NCI-H748 treated with DMSO at 0.1 percent for 48 hours (cell line): Measurements from ENCODE around the gene MED13L.

Experiments
- DNase-seq: peaks from one replicate; lab custom pipeline; 2025; lab: John Stamatoyannopoulos, UW

MED13L gene

DNA sequence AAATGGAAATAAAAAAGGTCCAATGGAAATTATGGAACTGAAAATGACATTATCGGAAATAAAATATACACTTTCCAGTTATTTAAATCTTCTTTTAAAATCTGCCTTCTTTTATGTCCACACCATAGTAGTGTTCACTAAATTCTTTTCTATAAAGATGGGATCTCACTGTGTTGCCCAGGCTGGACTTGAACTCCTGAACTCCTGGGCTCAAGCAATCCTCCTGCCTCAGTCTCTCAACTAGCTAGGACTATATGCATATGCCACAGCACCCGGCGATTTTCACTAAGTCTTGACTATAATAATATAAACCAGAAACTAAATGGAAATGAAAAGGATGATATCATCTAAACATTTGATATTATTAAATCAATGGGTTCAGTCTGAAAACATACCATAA lies 188.4 kb downstream of the MED13L start:
- no peak for DNase-seq

DNA sequence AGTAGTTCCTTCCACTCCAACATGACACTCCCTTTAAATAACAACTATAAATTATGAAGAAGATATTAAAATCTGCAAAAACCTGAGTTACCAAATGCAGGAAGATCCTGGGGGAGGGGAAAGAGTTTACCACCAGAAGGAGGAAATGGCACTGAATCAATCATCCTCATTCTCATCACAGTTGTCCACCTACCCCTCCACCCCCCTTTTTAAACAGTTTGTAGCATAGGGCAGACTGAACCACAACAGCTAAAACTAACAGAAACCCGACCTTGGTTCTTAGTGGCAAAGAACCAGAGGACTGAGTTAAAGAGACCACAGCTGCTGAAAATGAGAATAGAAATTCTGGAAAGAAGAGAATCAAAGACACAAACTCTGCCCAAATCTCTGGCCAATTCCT lies 189.5 kb downstream of the MED13L start:
- DNase-seq = no peak

DNA sequence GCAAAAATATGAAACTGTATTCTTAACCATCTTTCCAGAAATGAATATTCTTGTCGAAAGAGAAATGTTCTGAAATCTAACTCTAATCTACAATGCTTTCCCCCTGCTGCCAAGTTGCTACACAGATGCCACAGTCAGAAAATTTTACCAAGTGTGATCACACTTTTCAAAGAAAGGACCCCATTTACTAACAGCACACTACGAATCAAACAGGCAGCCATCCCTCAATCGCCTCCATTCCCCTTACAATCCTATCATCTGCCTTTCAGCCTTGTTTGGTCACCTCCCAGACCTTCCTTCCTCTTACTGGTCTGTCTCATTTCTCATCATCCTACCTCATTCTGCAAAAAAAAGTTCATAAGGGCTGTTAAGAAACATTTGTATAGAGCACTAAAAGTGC lies 190.1 kb downstream of the MED13L start:
- no peak for DNase-seq

DNA sequence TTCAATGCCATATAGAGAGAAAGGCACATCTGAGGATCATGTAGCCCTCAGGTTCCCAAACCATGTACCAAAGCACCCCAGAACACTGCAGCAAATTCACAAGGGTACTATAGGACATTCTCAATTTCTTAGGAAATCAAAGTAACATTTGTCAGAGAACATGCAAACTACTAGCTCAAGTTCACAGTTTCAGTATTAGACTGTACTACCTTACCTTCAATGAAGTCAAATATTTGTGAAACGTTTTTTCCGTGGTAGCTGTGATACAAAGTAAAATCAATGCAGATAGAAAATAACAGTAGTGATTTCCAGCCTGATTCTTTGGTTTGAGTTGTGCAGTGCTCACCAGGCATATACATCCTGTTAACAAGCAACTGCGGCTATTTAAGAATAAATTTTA lies 197.1 kb downstream of the MED13L start:
- no peak for DNase-seq

DNA sequence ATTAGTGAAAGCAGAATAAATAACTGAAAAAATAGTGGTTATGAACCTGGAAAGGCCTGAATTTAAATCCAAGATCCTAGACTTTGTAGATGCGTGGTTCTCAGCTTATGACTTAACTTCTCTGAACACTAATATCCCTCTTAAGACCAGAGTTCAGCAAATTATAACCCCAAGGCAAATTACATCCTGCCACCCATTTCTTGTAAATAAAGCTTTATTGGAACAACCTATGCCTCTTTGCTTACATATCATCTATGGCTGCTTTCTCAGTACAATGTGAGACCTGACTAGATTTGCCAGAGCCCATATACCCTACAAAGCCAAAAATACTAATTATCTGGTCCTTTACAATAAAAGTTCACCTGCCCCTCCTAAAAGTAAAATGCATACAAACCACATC lies 199.1 kb downstream of the MED13L start:
- no peak for DNase-seq

DNA sequence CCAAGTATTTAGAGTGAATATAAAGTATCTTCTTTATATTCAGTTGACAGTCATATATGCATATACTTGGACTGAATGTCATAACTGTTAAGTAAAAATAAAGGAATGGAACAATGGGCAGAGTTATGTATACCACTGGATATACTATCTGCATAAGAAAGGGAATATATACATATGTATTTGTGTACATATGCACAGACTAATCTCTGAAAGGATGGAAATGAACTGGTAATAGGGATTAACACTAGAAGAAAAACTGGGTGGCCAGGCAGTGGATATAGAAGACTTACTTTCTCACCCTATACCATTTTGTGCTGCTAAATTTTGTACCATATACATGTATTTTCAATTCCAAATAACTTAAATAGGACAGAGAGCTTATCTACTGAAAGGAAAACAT lies 200.1 kb downstream of the MED13L start:
- DNase-seq = no peak

DNA sequence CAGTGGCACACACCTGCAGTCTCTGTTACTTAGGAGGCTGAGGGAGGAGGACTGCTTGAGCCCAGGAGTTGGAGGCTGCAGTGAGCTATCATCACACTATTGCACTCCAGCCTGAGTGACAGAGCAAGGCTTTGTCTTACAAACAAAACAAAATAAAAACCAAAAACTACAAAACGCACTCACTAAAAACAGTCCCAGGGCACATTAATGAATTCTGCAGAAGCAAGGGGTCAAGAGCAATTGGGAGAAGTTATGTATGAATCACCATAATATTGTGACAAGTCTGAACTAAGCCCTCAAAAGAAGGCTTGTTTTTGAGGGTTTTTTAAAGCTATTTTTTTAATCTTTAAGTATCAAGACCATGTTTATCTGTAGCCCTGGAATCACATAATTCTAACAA lies 201.1 kb downstream of the MED13L start:
- DNase-seq = no peak

DNA sequence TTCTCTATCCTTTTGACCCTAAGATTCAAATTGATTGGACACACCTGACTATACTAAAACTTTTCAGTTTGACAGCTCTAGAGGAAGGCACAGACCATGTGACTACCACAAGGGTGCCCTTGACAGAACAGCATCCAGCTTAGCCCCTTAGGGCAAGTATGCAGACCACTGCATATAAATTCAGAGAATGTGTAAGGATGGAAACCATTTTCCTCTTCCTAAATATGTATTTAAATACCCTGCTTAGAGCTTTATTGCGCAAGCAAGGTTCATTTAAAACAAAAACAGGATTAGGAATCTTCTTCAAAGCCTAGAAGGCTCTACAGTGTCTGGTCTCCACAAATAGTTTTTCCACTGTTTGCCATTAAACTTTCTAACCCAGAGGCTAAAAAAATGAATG lies 202.8 kb downstream of the MED13L start:
- DNase-seq = no peak

DNA sequence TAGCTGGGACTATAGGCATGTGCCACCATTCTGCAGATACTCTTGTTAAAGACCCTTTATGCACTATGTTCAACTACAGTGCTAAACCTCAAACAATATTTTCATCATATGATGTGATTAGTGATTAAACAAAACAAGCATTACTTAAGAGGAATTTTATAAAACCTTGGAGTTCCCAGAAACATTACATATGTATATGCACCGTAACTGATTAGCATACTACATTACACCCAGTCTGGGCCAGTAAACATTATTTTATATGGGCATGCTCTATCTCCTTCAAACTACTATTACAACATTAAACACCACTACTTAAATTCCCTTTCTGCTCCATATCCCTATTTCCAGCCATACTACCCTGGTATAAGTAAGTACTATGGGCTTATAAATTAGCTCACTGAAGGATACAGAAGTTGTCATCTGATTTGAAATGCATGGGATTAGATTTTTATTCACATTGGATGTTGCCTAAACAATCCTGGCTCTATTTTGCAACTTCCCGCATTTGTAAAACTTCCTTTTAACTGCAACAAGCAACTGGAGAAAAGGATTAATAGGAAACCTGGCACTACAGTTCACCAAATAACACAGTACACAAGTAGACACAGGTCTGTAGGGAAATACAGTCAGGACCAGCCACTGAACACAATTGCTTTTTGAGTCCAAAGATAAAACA lies 205.8 kb downstream of the MED13L start:
- DNase-seq = no peak

DNA sequence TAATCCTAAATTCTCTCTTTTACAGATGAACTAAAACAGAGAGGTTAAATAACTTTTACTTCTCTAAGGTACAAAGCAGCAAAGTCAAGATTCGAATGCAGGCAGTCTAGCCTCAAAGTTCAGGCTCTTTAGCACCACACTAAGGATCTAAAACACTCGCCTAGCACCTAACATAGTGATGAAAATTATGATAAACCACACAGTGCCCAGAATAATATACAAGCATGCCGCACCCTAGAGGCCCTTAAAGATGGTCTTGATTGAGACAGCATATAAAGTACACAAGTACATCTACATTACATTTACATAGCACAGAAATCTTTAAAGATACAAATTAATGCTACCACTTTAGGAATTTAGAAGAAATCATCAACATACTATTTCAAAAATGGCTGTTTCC lies 207.0 kb downstream of the MED13L start:
- no peak for DNase-seq

DNA sequence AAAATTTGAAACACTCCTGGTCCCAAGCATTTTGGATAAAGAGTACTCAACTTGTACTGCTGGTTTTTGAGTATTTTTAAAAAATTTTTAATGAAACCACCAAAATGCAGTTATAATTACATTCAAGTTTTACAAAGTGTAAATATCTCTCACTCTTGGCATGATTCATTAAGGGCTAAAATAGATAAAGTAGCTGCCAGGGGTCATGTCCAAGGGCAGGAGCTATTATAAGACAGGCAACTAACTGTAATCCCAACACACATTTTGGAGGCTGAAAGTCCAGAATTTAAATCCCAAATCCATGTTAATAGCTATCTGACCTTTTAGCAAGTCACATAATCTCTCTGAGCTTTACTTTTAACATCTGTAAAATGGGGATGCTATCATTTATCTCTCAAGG lies 207.6 kb downstream of the MED13L start:
- no peak for DNase-seq

DNA sequence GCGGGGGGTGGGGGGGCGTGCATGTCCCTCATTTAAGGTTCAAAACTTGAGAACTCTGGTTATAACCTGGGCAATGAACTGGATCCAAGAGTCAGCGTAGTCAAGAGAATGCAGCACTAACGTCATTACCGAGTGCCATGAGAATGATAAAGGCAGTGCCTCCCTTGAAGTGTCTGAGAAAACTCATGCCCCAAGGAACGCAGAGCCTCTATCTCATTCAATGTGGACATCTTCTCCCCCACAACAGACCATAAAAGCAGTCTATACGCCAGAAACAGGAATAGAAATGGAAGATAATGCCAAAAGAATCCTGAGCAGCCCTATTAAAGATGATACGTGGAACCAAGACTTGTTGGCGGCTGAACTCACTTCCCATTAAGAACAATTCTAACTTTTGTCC lies 208.6 kb downstream of the MED13L start:
- DNase-seq = no peak

DNA sequence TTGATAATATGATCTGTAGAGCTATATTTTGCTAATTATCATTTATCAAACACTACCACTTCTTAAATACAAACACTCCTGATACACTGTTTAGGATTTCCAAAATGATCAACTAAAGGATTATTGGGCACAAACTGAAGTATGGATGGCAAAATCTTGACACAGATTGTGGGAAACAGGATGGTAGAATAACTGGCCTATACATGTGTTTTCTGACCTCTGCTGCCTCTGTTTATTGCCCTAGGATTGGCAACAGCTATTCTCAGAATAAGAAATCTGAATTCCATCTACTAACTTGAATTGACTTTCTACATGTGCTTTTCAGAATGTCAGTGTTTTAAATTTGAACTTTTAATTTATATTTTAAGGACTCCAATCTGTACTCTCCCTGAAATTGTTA lies 209.1 kb downstream of the MED13L start:
- no peak for DNase-seq

DNA sequence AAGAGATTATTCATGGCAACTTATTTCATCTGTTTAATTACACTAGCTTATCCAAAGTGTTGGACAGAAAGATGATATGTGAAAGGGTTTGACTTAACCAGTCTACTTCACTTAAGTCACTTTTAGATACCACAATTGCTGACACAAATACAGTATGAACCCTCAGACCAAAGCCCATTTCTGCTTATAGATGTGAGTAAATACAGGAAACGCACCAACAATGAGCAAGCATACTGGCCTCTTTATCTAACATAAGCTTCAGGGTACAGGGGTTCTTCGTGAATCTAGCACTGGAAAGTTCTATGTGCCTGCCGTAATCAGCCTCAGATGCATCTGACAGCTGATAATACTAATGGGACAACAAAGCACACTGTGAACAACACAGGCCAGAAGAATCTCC lies 209.6 kb downstream of the MED13L start:
- DNase-seq = no peak

DNA sequence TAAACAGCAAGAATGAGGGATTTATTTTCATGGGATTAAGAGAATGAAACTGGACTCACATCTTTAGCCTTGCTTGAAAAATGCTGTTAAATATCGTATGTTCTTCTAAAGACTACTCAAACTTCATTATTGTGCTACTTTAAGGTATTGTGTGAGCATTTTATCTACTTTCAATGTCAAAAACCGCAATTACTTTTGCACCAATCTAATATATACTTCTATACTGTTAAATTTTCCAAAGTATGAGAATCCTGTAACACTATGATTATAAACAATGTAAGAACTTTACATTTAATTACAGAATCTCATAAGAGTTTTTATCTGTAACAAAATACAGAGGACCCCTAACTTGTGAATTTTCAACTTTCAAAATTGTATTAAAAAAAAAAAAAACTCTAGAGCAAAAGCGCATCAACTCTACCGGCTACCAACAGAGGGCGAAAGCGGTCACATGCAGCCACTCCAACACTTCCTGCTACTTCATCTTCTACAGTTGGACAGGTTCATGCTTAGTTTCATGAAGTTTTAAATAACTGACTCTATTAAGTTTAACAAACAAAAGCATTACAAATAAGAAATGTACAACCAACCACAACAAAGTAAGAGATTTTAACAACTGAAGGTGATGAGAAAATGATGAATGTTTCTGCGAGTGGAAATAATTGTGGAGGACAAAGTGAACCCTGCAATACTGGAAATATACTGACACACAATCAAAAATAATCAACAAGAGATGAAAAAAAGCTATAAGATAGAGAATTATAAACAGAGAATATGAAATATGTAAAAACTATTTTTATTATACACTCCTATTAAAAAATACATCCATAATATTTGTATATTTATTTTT lies 210.9 kb downstream of the MED13L start:
- no peak for DNase-seq

DNA sequence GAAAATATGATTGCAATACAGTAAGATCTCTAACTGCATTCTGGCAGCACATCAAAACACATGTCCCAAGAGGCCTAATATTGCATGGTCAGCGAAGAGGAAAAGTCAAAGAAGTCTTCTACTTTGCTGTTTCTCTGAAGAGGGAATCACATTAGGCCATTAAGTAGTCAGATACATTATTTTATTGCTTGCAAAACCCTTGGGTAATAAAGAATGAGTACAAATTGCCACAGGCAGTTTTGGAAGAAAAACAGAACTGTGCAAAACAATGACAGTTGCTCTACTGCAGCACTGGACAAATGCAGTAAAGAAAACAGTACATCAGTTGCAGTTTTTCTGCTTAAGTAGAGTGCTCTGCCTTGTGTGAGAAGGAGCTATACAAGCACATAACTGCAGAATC lies 211.9 kb downstream of the MED13L start:
- DNase-seq = no peak

DNA sequence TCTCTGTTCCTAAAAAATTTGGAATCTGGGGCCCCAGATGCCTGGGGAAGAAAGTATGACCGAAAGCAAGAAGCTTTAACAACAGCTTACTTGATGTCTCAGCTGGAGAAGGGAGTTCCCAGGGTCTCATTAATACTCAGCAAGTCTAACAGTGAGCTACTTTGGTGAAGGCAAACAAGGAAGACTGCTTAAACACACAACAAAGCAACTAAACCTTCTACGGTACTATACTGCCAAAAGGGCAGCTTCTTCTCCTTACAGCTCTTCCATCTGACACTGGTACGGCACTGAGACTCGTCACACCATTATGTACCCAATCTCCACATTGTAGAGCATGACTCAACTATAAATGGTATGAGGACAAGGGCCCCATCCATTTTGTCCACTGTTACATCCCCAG lies 213.0 kb downstream of the MED13L start:
- DNase-seq = no peak

DNA sequence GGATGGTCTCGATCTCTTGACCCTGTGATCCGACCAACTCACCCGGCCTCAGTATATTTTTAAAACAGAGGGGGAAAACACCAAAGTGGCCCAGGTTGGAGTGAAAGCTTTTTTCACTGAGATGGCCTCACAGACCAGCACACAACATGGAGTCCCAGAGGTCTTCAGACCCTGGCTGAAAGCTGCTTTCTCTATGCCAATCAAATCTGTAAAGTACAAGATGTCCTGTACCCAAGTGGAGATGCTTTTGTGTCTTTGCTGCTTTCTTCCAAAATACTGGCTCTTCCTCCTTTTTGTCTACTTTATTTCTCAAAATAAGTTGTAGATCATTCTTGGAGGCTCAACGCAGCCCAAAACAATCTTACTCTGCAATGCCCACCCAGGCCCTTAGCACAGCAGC lies 214.8 kb downstream of the MED13L start:
- DNase-seq = no peak

DNA sequence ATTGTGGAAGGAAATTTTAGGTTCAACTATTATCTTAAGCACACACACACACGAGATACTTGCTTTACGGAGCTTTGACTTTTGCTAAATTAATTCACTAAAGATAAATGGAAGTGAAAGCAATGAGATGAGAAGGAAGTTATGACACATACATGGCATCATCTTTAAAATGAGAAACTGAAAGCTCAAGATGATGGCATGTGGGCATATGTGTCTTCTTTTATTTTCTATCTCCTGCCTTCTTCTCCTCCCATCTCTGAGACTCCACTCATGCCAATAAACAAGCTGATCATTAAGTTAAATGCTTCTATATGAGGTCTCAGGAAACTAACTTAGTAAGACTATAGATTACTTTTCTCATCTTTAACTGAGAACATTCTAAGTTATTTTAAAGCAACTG lies 216.7 kb downstream of the MED13L start:
- DNase-seq = no peak

DNA sequence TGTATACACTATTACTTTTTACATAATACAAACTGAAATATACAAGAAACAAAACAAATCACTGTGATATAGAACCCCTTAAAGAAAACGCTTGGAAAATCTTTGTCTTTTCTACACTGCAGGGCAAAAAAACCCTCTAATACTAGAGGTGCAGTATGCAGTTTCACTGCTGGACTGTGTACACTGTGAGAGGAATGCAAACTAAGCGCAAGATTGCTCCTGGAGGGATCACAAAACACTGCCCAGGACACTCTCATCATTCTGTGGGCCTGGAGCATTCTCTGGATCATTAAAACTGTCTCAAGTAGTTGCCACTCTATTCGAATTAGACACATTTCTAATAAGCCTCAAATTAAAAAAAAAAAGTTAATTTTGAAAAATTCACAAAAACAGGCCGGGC lies 217.6 kb downstream of the MED13L start:
- no peak for DNase-seq

DNA sequence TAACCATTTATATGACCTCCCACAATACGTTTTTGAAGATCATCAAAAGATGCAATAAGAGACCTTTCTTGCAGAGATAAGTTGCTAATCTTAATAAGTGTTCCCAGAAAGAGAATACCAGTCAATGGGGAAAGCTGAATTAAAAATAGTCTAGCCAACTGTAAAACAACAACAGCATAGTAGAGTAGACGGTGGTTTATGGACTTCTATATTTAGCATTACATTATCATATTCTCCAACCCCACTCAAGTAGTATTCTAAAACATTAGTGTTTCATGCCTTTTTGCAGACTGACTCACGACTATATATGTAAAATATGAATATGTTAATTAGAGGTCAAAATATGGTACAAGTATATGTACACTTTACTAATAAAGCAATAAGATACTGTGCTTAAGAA lies 218.9 kb downstream of the MED13L start:
- no peak for DNase-seq

DNA sequence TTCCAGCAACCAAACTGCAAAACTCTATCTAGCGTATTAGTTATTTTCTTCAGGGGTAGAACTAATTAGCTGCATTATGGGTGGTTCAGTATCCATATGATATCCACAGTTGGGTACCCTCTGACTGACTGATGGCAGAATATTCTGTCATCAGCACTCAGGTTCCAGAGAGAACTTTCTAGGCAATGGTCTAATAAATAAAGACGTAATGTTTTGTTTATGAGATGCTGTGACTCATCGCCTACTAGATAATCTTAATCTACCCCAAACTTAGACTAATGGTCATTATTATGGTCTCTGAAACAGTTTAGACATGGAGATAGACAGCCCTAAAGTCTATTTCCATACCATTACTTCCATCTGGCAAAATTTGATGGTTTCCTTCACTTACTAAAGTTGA lies 220.1 kb downstream of the MED13L start:
- no peak for DNase-seq

DNA sequence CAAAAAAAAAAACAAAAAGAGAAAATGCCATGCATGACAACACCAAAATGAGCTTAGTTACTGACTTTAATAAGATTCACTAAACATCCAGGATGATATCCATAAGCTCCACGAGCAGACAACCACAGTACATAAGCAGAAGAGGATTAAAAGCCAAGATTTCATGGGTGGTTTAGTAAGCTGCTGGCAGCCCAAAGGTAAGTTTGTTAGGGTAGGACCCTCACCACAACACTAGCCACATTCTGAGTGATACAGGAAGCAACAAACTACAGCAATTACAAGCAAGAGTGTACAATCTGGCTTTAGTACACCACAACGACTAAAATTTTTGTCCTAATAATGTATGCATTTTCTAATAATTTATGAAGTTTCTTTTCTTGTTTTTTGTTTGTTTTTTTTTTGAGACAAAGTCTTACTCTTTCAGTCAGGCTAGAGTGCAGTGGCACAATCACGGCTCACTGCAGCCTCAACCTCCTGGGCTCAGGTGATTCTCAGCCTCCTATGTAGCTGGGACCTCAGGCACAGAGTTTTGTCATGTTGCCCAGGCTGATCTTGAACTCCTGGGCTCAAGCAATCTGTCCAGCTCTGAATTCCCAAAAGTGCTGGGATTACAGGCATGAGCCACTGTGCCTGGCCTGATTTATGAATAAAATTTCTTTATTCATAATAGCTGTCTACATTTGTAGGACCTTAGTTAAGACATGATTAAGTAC lies 221.4 kb downstream of the MED13L start:
- DNase-seq = no peak
